NCI-H446 treated with DMSO at 0.1 percent for 48 hours (cell line): ENCODE data around the gene MCTS1.
"Not testable (repeated sequence)": the region's sequence is repeated elsewhere in the genome, so short reads cannot be mapped to it uniquely, and the experiment has no call there.

Experiments
- DNase-seq: peaks from one replicate; lab custom pipeline; 2025; lab: John Stamatoyannopoulos, UW

MCTS1 gene

GRCh38 chrX:120629667-120630537 lies 26.0 kb downstream of the MCTS1 start, which contains the start of gene C1GALT1C1:
Gene C1GALT1C1 (minus strand): TSS chrX:120630054. CDS start chrX:120627166, 2,888 bp downstream.
- peak; percentile 93 for DNase-seq

GRCh38 chrX:120638619-120639018 lies 34.7 kb downstream of the MCTS1 start:
- DNase-seq = no peak

GRCh38 chrX:120642871-120643270 lies 39.0 kb downstream of the MCTS1 start:
- DNase-seq = no peak

GRCh38 chrX:120647127-120647526 lies 43.2 kb downstream of the MCTS1 start:
- no peak for DNase-seq

DNA sequence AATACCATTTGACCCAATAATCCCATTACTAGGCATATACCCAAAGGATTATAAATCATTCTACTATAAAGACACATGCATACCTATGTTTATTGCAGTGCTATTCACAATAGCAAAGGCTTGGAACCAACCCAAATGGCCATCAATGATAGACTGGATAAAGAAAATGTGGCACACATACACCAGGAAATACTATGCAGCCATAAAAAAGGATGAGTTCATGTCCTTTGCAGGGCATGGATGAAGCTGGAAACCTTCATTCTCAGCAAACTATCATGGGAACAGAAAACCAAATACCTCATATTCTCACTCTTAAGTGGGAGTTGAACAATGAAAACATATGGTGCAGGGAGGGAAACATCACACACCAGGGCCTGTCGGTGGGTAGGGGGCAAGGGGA lies 48.4 kb downstream of the MCTS1 start:
- not testable (repeated sequence) for DNase-seq

DNA sequence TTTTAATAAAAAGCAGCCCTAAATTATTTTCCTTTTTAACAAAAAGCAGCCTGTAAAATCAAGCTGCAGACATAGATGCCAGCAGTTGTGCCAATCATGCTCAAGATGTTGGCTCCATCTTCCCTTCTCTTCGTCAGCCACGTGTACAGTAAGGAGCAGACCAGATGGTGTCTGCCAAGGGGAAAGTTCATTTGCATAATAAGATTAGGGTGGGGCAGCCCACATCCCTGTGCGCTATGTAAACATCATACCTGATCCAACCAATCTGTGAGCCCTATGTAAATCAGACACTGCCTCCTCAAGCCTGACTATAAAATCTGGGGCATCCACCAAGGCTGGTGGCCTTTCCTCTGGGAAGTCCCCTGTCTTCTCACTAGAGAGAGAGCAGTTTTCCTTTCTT lies 49.1 kb downstream of the MCTS1 start:
- peak; percentile 82 for DNase-seq

DNA sequence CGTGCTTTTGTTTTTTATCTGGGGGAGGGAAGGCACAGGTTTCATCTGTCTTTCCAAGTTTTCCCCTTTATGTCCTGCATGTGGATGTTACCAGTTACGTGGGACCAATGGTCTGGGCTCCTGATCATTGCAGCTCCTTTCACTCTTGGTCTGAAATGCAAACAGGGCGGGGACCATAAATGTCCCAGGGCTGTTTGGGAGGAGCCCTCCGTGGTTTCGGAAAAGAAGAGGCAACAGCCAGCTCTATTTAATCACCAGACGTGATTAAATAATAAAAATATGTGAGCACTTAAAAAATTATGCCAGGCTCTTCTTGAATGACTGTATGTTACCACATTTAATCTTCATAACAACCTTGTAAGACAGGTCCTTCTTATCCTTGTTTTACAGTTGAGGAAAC lies 56.7 kb downstream of the MCTS1 start:
- DNase-seq = no peak
